Trophoblast cell (in vitro differentiated cells and primary cell): Measurements from ENCODE around the gene ZNF121.
A peak's percentile ranks its signal among the peaks of the same experiment; 100 is the strongest.
"Not testable (repeated sequence)": the region's sequence is repeated elsewhere in the genome, so short reads cannot be mapped to it uniquely, and the experiment has no call there.

Experiments
- DNase-seq, 2 donors: peaks; one replicate each; pipeline ENCODE4 v3.0.0-alpha.2; 2016
- H2AFZ ChIP-seq: 2 replicates; pipeline ENCODE4 v1.6.1; 2013; ENCODE audit warnings: low read length, moderate library complexity, mild to moderate bottlenecking; ENCODE audit not compliant: insufficient read depth, poor library complexity
- H2AK5ac ChIP-seq: 2 replicates; pipeline ENCODE4 v1.6.1; 2013; ENCODE audit warnings: mild to moderate bottlenecking, low read length
- H2BK120ac ChIP-seq: 2 replicates; pipeline ENCODE4 v1.6.1; 2013; ENCODE audit warnings: low read length, mild to moderate bottlenecking, moderate library complexity; ENCODE audit not compliant: insufficient read depth, poor library complexity
- H2BK12ac ChIP-seq: 2 replicates; pipeline ENCODE4 v1.6.1; 2013; ENCODE audit warnings: mild to moderate bottlenecking, low read length, moderate library complexity
- H2BK5ac ChIP-seq: 2 replicates; pipeline ENCODE4 v1.6.1; 2013; ENCODE audit warnings: low read length, low read depth, moderate library complexity, mild to moderate bottlenecking; ENCODE audit not compliant: poor library complexity
- H3K14ac ChIP-seq: 2 replicates; pipeline ENCODE4 v1.6.1; 2013; ENCODE audit warnings: mild to moderate bottlenecking, low read length
- H3K18ac ChIP-seq: 2 replicates; pipeline ENCODE4 v1.6.1; 2013; ENCODE audit warnings: mild to moderate bottlenecking, low read length
- H3K23ac ChIP-seq: 2 replicates; pipeline ENCODE4 v1.6.1; 2013; ENCODE audit warnings: low read length
- H3K27ac ChIP-seq: 2 replicates; pipeline ENCODE4 v1.5.1; 2013; ENCODE audit warnings: low read depth, mild to moderate bottlenecking, inconsistent platforms, low read length, moderate library complexity
- H3K27me3 ChIP-seq: 2 replicates; pipeline ENCODE4 v1.6.1; 2013; ENCODE audit warnings: inconsistent platforms, mild to moderate bottlenecking, low read length, moderate library complexity; ENCODE audit not compliant: insufficient read depth
- H3K36me3 ChIP-seq, 2 experiments: 1 replicate in 1 of 2; 2 replicates in 1 of 2; pipeline ENCODE4 v1.6.1; 2013; ENCODE audit warnings: low read length in 2 of 2, mild to moderate bottlenecking in 2 of 2, moderate library complexity in 1 of 2; ENCODE audit not compliant: insufficient read depth in 2 of 2, control insufficient read depth in 1 of 2
- H3K4ac ChIP-seq: 2 replicates; pipeline ENCODE4 v1.6.1; 2013; ENCODE audit warnings: low read depth, mild to moderate bottlenecking, low read length, moderate library complexity
- H3K4me1 ChIP-seq, 2 experiments: 1 replicate in 1 of 2; 2 replicates in 1 of 2; pipeline ENCODE4 v1.6.1; 2013; ENCODE audit warnings: low read length in 2 of 2, mild to moderate bottlenecking in 2 of 2, moderate library complexity in 1 of 2; ENCODE audit not compliant: insufficient read depth in 2 of 2, control insufficient read depth in 1 of 2
- H3K4me2 ChIP-seq: 2 replicates; pipeline ENCODE4 v1.6.1; 2013; ENCODE audit warnings: inconsistent platforms, mild to moderate bottlenecking, low read length, moderate library complexity
- H3K4me3 ChIP-seq: 2 replicates; pipeline ENCODE4 v1.5.1; 2013; ENCODE audit warnings: mild to moderate bottlenecking, low read depth, low read length, inconsistent platforms
- H3K79me1 ChIP-seq: one replicate; pipeline ENCODE4 v1.6.1; 2013; ENCODE audit warnings: low read length
- H3K79me2 ChIP-seq: 2 replicates; pipeline ENCODE4 v1.6.1; 2013; ENCODE audit warnings: low read length, mild to moderate bottlenecking; ENCODE audit not compliant: control insufficient read depth, insufficient read depth, poor library complexity
- H3K9ac ChIP-seq: 2 replicates; pipeline ENCODE4 v1.6.1; 2013; ENCODE audit warnings: mild to moderate bottlenecking, low read length
- H3K9me3 ChIP-seq: 2 replicates; pipeline ENCODE4 v1.6.1; 2013; ENCODE audit warnings: low read depth, mild to moderate bottlenecking, control low read depth, inconsistent platforms, low read length; ENCODE audit not compliant: insufficient read depth
- H4K12ac ChIP-seq: 2 replicates; pipeline ENCODE4 v1.6.1; 2013; ENCODE audit warnings: low read depth, mild to moderate bottlenecking, low read length, moderate library complexity
- H4K8ac ChIP-seq: 2 replicates; pipeline ENCODE4 v1.6.1; 2013; ENCODE audit warnings: low read depth, mild to moderate bottlenecking, low read length, moderate library complexity
- H4K91ac ChIP-seq: one replicate; pipeline ENCODE4 v1.6.1; 2013; ENCODE audit warnings: low read depth, mild to moderate bottlenecking, low read length, moderate library complexity
- WGBS: extraction: QIAGEN DNeasy Blood & Tissue Kit; methylation state at CpG from one replicate; pipeline ENCODE4 v1.1.7; 2013; ENCODE audit warnings: missing lambda C conversion rate; ENCODE audit not compliant: insufficient read length, insufficient coverage; ENCODE audit errors: extremely low coverage; 5-methylcytosine and 5-hydroxymethylcytosine counted together

Gene ZNF121

DNA sequence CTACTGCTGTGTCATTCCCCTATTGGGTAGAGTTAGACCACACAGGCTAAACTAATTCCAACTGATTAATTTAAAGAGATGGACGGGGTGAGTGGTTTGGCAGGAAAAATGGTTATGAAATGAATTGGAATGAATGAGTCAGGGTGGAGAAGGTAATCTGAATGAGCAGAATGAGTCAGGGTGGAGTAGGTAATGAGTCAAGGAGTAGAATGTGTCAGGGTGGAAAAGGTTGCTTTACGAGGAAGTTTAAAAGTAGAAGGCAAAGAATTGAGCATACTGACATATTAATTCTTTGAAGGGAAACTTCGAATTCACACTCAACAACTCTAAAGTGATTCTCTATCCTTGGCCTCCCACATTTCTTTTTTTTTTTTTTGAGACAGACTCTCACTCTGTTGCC is 12.7 kb upstream of the ZNF121 start:
- H3K9ac ChIP-seq = no peak overlapping the region
- H3K23ac ChIP-seq = no peak overlapping the region
- H3K18ac ChIP-seq = no peak overlapping the region
- no peak overlapping the region for H4K12ac ChIP-seq
- DNase-seq = peak; percentile 24 to 86
- no peak overlapping the region for H3K27ac ChIP-seq
- no peak overlapping the region for H4K8ac ChIP-seq
- 100% methylated on average over 1 of the region's 3 CpGs for WGBS
- H3K14ac ChIP-seq = no peak overlapping the region
- H3K4me1 ChIP-seq = no peaks in the 10 kb centered on the region
- no peak overlapping the region for H3K4me2 ChIP-seq
- H3K4ac ChIP-seq = no peak overlapping the region
- no peak overlapping the region for H3K4me3 ChIP-seq
- H3K27me3 ChIP-seq = no peaks in the 10 kb centered on the region
- no peak overlapping the region for H2BK120ac ChIP-seq
- H2AFZ ChIP-seq = no peak overlapping the region
- no peak overlapping the region for H4K91ac ChIP-seq
- no peak overlapping the region for H2AK5ac ChIP-seq
- no peaks in the 10 kb centered on the region for H3K79me2 ChIP-seq
- H3K79me1 ChIP-seq = no peaks in the 10 kb centered on the region
- H2BK5ac ChIP-seq = no peak overlapping the region
- no peaks in the 10 kb centered on the region for H3K36me3 ChIP-seq
- no peak overlapping the region for H2BK12ac ChIP-seq
- H3K9me3 ChIP-seq = peaks cover 8% of the 10 kb centered on the region

DNA sequence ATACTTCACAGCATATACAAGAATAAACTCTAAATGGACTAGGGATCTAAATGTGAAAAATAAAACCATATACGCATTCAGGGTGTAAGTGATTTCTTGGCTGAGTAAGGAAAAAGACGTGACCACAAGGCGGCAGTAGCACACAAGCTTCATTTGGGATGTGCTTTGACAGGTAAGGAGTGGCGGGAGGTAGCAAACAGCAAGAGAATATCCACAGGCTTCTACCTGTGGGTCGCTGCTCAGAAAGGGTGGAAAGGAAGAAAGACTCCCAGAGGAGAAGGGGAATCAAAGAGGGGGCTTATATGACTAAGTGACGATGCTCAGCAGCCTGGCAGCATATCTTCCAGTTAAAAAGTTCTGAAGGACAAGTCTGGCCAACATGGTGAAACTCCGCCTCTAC is 2.5 kb upstream of the ZNF121 start:
- Histone ChIP-seq H4K8ac (no peak overlapping the region), H3K79me1 (peaks cover 6% of the 10 kb centered on the region), H2BK120ac (no peak overlapping the region), H3K4ac (no peak overlapping the region), H3K79me2 (peaks cover 12% of the 10 kb centered on the region), H3K27ac (no peak overlapping the region), H3K4me3 (no peak overlapping the region), H3K4me1 (peaks cover 0 to 6% of the 10 kb centered on the region in 2 experiments), H3K9me3 (no peaks in the 10 kb centered on the region), H3K9ac (no peak overlapping the region), H4K12ac (no peak overlapping the region), H3K18ac (no peak overlapping the region), H2BK12ac (no peak overlapping the region), H3K27me3 (no peaks in the 10 kb centered on the region), H2BK5ac (no peak overlapping the region), H3K4me2 (no peak overlapping the region), H2AK5ac (no peak overlapping the region), H2AFZ (no peak overlapping the region), H3K36me3 (no peaks in the 10 kb centered on the region), H3K14ac (no peak overlapping the region), H4K91ac (no peak overlapping the region), H3K23ac (no peak overlapping the region)
- DNase-seq = peak; percentile 85 to 94
- WGBS = no CpG with 5 or more reads among the region's 7 CpGs

GRCh38 chr19:9582081-9582725 is 2.1 kb downstream of the ZNF121 start:
- H3K9ac ChIP-seq, H4K12ac ChIP-seq, H2AK5ac ChIP-seq, H2AFZ ChIP-seq, DNase-seq, H3K4me3 ChIP-seq, H3K9me3 ChIP-seq, H4K91ac ChIP-seq, H2BK5ac ChIP-seq, H2BK12ac ChIP-seq, H4K8ac ChIP-seq, H3K4me1 ChIP-seq, H2BK120ac ChIP-seq, H3K23ac ChIP-seq, H3K27ac ChIP-seq, H3K14ac ChIP-seq, H3K79me1 ChIP-seq, H3K18ac ChIP-seq, H3K27me3 ChIP-seq, H3K36me3 ChIP-seq: not testable (repeated sequence)
- WGBS = no CpG with 5 or more reads among the region's 13 CpGs
- H3K4ac ChIP-seq = peak overlapping the region; percentile 78
- H3K4me2 ChIP-seq = peak overlapping the region; percentile 25
- peaks cover 27% of the 10 kb centered on the region for H3K79me2 ChIP-seq

DNA sequence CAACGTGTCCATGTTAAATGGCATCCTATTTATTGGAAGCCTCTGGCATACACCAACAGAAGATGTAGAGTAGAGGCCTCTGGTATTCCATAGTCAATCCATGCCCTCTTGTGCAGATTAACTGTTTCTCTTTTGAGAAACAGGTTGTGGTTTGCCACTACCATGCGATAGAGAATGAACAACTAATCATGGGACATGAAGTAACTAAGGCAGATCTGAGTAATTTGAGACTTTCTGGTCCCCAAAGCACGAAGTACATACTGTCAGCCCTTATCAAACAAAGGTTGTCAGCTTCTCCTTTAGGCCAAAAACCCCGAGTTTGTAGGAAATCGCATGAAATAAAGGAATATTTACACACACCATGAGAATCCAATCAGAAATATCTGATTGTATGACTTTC is 3.6 kb downstream of the ZNF121 start:
- Histone ChIP-seq H3K9me3 (peaks cover 5% of the 10 kb centered on the region), H3K79me2 (peaks cover 32% of the 10 kb centered on the region), H3K27ac (no peak overlapping the region), H3K79me1 (peaks cover 6% of the 10 kb centered on the region), H3K14ac (no peak overlapping the region), H3K4ac (peak overlapping the region; percentile 49), H3K23ac (no peak overlapping the region), H3K4me1 (peaks cover 0 to 6% of the 10 kb centered on the region in 2 experiments), H2AK5ac (no peak overlapping the region), H2BK120ac (no peak overlapping the region), H3K4me2 (no peak overlapping the region), H2BK12ac (no peak overlapping the region), H4K8ac (no peak overlapping the region), H2AFZ (no peak overlapping the region), H3K9ac (no peak overlapping the region), H3K36me3 (peaks cover 5 to 9% of the 10 kb centered on the region in 2 experiments), H4K91ac (no peak overlapping the region), H3K18ac (no peak overlapping the region), H4K12ac (no peak overlapping the region), H2BK5ac (no peak overlapping the region), H3K27me3 (no peaks in the 10 kb centered on the region), H3K4me3 (no peak overlapping the region)
- no peak for DNase-seq
- no CpG with 5 or more reads among the region's 5 CpGs for WGBS
